SKM-1 (cell line): ENCODE results near the gene C7orf57.
"Not testable (repeated sequence)": the region's sequence is repeated elsewhere in the genome, so short reads cannot be mapped to it uniquely, and the experiment has no call there.

ENCODE experiments used
- DNase-seq: peaks from one replicate; lab custom pipeline; 2025; ENCODE audit not compliant: unreplicated experiment; lab: John Stamatoyannopoulos, UW

The C7orf57 gene

DNA sequence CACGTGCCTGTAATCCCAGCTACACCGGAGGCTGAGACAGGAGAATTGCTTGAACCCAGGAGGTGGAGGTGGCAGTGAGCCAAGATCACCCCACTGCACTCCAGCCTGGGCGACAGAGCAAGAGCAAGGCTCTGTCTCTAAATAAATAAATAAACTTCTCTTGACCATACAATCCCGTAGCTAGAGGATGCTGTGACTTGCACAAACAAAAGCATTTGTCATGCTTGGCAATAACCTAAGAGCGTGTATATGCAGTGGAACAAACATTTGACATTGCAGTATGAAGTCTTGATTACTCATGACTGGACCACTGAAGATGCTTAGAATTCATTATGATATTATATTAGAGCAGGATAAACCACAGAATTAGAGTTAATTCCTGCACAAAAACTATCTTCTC lies 1.4 kb upstream of the C7orf57 start:
- DNase-seq, result no peak

DNA sequence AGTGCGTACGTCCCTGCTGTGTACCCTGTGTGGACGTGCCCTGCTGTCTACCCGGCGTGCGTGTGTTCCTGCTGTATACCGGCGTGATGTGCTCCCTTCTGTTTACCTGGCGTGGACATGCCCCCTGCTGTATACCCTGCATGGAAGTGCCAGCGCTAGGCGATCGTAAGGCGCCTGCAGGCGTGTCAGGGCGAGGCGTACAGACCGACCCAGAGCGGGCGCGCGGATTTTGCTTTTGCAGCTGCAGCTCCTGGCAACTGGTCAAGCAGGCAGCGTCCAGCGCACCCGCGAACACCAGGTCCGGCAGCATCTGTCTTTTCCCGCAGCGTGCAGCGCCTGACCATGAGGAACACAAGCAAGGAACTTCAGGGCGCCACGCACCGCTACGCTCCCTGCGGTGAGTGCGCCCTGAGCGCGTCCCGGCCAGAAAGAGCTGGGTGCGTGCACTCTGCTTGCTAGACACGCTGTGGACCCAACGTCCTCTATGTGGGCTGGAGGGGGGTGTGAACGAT lies 680 bp downstream of the C7orf57 start:
- no peak for DNase-seq

GRCh38 chr7:48038815-48039506 lies 3.6 kb downstream of the C7orf57 start:
- DNase-seq, result no peak

DNA sequence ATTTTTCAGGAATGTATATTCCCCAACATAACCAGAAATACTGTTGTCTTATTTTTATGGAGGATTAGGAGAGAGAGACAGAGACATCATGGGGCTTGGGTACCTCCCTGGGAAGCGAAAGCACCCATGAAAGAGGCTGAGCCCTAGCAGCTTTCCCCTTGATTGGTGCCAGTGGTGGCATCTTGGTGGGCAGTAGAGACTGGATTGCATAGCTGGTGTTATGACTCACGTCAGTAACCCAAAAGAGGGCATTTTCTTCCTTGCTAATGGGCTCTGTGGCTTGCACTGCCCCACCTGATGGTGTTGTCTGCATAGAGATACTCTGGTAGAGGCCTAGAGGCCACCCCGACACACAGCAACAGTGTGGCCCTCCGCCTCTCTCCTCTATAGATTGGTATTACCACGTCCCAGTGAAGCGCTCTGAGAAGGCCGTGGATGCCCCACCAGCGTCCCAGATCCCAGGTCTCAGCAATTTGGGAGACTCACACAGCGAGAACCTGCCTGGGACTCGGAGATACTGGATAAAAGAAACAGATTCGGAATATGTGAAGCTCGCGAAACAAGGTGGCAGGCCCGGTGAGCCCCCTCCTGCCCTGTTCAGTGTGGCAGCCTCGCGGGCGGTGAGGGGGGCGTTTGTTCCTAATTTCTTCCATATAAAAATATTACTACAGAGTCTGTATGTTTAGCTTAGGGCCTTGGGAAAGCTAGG lies 5.8 kb downstream of the C7orf57 start:
- DNase-seq, result no peak

- no peak for DNase-seq
Observed at GRCh38 chr7:48041653-48041970, 6.3 kb downstream of the C7orf57 start.

- no peak for DNase-seq
Observed at GRCh38 chr7:48042216-48042615, 6.9 kb downstream of the C7orf57 start.

DNA sequence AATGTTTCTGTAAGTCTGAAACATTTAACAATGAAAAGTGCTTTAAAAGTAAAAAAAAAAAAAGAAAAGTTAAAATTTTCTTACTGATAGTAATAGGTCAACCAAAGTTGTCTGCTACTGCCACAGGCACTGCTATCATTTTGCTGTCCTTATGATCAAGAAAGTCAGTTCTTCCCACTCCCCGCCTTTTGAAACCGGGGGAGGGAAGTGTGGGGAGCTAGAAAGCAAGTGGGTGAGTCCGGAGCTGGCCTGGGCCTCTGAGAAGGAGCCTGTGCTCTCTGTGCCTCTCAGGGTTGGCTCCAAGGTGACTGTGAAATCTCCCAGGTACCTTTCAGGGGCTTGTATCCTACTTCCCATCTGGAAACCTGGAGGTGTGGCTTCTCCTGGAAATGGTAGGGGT lies 7.3 kb downstream of the C7orf57 start:
- DNase-seq, result no peak

- DNase-seq, result no peak
Observed at GRCh38 chr7:48045195-48045765, 9.9 kb downstream of the C7orf57 start.

- no peak for DNase-seq
Observed at GRCh38 chr7:48046458-48046857, 11.1 kb downstream of the C7orf57 start.

DNA sequence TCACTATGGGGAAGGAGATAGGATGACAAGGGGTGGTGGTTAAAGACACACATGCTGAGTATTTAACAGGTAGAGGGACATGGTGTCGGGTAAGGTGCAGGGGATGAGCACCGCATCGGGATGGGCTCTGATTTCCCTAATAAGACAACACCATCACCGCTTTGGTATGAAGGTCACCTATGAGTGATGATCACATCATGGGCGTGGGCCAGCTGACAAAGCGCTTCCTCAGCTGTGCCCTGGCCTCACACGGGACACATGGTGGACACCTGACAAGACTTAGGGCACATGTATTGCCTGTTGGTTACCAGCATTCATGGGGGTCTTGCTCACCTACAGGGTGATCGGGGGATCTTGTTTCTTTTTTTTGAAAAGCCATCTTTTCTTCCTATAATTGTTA lies 12.8 kb downstream of the C7orf57 start:
- DNase-seq, result no peak

DNA sequence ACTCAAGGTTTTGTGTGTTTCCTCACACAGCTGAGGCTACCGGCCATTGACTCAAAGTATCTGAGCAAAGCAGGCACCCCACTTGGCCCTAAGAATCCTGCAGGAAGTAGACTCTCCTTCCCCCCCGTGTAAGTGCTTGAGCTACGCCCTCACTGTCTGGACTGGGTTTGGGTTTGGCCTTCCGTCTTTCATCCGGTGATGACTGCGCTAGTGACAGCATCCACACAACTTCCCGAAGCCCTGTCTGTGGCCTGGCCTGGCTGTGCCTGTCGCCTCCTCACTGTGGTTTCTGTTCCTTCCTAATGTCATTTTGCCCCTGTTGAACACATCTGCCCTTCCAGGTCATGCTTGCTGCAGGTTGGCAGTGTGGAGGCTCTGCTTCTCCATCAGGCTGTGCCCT lies 14.5 kb downstream of the C7orf57 start:
- DNase-seq, result no peak

GRCh38 chr7:48052748-48053147 lies 17.4 kb downstream of the C7orf57 start:
- DNase-seq, result no peak

DNA sequence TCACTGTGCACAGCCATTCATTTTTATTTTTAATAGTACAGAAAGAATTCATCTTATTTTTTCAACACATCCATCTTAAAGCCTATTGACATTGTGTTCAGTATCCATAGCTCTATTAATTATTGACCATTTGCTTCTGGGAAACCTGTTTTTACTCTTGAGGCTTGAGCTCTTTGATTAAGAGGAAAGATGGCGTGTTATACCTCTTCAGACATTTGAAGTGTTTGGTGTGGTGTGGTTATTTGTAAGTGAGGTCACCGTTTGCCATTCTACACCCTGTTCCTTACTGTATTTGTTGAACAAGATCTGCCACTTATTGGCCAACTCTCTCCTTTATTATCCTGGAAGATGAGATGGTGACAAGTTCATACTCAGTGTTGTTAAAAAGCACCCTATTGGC lies 18.4 kb downstream of the C7orf57 start:
- DNase-seq, result no peak

DNA sequence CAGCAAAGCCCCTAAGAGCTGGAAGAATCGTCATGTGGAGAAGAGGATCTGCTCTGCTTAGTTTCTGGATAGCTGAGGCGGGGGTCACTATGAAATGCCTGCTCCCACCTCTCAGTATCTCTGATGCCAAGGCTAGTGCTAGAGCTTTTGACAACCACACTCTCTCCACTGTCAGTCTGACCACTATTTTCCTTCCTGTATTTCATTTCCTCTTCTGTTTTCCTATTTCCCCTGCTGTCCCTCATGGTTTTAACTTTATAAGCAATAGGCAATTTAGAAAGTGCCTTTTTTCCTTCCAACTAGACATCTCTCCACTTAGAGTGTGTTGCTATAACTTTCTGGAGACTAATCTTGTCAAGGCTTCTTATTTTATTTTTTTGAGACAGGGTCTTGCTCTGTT lies 23.6 kb downstream of the C7orf57 start:
- peak; percentile 35 for DNase-seq

DNA sequence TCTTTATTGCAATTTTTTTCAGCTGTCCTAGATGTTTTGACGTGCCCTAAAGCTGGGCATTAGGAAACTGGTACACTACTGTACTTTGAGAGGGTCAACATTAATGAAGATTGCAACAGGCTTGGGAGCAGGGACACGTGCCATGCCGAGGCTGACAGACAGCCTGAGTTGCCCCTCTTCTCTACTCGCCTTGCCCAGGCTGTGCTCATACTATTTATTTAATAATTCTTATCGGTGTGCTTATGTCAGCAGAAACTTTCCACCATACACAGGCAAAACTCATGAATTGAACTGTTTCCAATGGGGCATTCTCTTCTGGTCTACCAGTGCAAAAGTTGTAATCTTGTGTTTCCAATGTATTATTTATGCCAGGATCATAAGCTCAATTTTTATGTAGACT lies 24.4 kb downstream of the C7orf57 start:
- DNase-seq, result no peak

- DNase-seq, result no peak
Observed at GRCh38 chr7:48063985-48064384, 28.6 kb downstream of the C7orf57 start.

DNA sequence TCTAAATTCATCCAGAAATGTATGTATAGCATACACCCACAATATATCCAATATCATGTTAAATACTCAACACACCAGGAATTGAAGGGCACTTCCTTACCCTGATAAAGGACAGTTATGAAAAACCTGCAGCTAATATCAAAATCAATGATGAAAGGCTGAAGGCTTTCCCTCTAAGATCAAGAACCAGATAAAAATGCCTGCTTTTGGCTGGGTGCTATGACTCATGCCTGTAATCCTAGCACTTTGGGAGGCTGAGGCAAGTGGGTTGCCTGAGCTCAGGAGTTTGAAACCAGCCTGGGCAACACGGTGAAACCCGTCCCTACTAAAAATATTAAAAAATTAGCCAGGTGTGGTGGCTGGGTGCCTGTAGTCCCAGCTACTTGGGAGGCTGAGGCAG lies 32.1 kb downstream of the C7orf57 start:
- DNase-seq, result no peak

GRCh38 chr7:48074204-48074654 lies 38.9 kb downstream of the C7orf57 start:
- DNase-seq, result no peak

DNA sequence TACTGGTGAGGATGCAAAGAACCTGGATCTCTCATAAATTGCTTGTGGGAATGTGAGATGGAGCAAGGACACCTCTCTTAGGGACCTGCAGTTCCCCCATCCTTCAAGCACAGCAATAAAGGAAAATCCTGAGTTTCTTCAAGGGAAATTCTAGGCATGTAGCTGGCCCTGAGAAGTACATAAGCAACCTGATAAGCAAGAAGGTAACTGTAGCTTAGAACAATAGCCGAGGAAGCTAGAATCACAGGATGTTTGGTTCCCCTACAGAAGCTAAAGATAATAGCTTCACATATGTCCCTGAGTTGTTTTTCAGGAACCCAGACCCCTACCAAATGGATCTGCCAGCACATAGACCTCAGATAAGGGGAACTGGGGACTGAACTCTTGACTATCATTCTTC lies 42.1 kb downstream of the C7orf57 start:
- DNase-seq, result no peak

DNA sequence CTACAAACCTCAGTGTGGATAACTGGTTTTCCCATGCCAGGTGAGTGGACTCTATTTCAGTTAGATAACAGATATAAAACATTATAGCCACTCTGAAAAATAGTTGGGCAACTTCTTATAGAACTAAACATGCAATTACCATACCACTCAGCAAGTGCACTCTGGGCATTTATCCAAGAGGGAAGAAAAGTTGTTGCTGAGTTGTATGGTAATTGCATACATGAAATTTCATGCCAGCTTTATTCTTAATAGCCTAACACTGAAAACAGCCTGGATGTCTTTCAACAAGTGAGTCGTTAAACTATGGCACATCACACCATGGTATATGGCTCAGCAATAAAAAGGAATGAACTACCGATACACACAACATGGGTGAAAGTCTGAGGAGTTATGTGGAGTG lies 43.1 kb downstream of the C7orf57 start:
- no peak for DNase-seq

DNA sequence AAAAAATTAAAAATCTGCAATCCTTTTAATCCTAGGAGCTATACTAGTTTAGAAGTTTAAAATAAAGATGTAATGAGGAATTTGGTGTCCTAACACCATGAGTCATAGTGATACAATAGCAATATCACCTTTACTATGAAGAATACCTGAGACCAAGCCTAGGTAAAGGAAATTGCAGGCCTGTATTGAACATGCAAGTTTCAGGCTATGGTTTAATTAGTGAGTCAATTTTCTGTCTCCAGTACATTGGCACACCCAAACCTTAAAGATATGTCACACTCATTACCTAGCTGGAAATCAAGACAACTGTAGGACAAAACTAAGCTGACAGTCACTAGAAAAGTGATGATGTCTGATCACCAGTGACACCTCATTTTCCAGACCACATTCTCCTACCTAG lies 47.0 kb downstream of the C7orf57 start:
- not testable (repeated sequence) for DNase-seq

DNA sequence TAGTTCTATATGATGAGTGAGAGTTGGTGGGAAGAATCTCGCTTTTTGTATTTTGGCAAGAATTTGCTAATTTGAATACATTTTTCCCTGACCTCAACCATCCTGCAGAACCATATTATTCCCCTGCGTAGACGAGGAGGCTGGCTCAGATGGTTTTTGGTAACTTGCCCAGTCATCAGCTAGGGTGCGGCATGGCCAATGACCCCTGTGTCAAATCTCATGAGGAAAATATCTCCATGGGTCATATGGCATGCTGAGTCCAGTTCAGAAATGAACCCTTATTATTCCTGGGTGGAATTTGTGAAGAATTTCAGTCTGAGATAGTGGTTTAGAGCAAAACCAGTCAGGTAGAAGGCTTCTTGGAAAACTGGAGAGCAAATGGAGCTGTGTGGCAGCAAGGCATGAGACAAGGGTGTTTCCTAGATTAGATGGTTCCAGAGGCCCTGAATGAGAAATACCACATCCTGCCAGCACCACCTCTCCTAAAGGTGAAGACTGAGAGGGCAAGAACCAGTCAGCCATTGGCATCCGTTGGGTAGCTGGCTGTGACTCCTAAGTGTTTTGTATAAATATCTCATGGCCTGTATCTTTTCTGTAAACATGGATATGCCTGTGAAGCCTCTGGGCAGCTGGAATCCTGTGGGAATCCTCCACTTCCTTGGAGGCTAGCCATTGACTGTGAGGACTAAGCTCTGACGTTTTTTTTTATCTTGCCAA lies 47.9 kb downstream of the C7orf57 start:
- DNase-seq, result no peak
